Cerebellar cortex (tissue), 1 donor: ENCODE data around the gene MEIS1.

ENCODE experiments used
- DNase-seq: peaks from one replicate; pipeline ENCODE4 v3.0.0-alpha.2; 2015; ENCODE audit warnings: low spot score

Gene MEIS1

GRCh38 chr2:66566726-66567399 is 131.9 kb downstream of the MEIS1 start:
- DNase-seq: no peak

GRCh38 chr2:66567729-66568128 is 132.8 kb downstream of the MEIS1 start:
- DNase-seq: no peak

DNA sequence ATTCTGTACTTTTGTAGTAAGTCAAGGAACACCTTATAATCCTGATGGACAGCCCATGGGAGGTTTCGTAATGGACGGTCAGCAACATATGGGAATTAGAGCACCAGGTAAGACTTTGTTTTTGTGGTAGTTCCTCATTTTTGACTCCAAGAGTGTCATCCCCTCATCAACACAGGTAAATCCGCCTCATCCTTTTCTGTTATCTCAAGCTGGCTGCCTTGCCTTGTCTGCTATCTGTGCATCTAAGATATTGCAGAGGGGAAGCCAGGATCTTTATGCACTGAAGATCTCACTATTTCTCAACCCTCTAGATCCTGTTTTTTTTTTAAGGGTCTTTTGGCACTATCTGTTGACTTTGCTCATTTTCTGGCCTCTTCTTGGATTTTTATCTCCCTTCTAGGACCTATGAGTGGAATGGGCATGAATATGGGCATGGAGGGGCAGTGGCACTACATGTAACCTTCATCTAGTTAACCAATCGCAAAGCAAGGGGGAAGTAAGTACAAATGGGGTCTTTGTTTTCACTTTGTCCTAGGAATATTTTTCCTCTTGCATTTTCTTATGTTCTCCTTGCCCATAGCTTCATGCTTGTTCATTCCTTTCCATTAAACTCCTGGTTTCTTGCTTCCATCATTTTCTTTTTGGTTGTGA is 133.8 kb downstream of the MEIS1 start:
- no peak for DNase-seq

GRCh38 chr2:66569321-66569851 is 134.5 kb downstream of the MEIS1 start:
- peak; percentile 67 for DNase-seq

DNA sequence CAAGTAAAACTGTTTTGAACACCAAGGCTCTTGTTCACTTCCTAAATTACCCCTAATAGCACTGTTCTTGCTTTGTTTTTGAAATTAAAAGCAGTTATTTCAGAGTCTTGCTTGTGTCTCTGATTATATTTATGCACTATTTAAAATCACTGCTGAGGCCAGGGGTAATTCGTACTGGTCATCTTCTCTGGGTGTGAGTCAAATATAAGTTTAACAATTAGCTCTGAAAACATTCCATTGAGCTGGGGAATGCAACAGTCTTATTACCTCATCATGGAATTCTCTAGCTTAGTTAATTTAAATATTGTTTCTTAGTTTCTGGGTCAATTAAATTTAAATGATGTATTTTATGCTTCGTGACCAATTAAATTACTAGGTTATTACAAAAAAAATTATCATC is 135.0 kb downstream of the MEIS1 start:
- no peak for DNase-seq

- DNase-seq: no peak
These were observed 135.5 kb downstream of the MEIS1 start for GRCh38 chr2:66570471-66570870.

- no peak for DNase-seq
These were observed 137.0 kb downstream of the MEIS1 start for GRCh38 chr2:66571918-66572317.

- no peak for DNase-seq
These were observed 137.5 kb downstream of the MEIS1 start for GRCh38 chr2:66572391-66572790.

DNA sequence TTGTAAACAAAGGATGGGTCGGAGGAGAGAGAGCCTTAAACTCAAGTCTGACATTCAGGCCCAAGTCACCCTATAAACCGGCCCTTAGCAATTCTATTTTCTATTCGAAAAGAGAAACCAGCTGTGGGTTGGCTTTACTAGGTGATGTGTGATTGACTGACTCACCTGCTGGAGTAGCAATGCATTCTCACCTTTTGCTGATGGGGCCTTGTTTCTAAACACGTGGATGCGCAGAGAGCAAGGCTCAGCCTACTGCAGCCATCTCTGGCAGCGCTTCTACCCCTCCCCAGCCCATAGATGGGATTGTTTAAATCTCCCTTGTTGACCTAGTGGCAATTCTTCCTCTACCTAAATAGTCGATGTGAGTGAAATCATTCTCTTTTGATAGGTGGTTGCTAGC is 138.5 kb downstream of the MEIS1 start:
- no peak for DNase-seq

- DNase-seq: no peak
These were observed 138.9 kb downstream of the MEIS1 start for GRCh38 chr2:66573821-66574233.

DNA sequence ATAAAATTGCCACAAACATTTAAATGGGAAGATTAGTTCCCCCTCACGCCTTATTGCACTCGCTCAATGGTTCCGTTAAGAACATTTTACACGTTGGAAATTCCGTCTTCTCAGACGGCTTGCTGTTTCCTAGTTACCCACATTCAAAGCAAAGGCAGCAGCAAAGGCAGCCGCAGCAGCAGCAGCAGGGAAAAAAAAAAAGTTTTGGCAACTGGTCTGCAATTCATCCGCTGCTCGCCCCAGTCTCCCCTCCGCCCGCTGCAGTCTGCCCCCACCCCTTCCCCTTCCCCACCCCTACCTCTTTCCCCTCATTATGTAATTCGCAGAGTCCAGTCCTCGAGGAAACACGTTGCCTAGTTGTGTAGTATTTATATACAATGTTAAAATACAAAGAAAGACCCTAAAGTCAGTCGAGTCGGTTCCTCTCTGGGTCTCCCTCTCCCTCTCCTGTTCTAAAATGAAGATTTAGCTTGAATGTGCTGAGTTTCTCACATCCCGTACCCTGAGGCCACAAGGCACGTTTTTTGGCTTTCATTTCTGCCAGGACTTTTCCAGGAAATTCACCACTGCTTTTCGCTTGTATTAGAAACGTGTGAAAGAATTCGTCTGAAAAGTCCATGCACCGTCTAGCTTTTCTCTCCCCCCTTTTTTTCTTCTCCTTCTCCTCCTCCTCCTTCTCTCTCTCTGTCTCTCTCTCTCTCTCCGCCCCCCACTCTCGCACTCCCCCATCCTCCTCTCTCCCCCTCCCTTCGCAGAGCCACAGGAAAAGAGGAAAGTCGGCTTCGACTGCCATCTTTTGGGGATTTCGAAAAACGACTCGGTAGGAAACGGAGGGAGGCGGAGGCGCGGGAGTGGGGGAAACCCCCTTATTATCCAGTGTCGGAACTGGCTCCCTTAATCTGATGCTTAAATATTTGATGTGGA is 140.0 kb downstream of the MEIS1 start:
- DNase-seq: peak; percentile 87

- no peak for DNase-seq
These were observed 140.8 kb downstream of the MEIS1 start for GRCh38 chr2:66575625-66576310.

DNA sequence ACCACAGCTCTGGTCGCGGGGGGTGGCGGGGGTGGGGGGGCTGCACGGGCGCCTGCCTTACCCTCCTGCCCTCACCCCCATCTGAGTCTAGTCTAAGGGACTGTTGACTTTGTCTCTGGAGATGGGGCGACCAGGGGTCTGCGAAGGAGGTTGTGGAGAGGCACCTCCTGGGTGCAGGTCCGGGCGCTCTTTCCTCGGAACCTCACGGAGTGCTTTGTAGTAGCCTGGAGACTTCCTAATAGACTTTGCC is 141.3 kb downstream of the MEIS1 start:
- no peak for DNase-seq

- DNase-seq: peak; percentile 61
These were observed 141.8 kb downstream of the MEIS1 start for GRCh38 chr2:66576561-66577320.

DNA sequence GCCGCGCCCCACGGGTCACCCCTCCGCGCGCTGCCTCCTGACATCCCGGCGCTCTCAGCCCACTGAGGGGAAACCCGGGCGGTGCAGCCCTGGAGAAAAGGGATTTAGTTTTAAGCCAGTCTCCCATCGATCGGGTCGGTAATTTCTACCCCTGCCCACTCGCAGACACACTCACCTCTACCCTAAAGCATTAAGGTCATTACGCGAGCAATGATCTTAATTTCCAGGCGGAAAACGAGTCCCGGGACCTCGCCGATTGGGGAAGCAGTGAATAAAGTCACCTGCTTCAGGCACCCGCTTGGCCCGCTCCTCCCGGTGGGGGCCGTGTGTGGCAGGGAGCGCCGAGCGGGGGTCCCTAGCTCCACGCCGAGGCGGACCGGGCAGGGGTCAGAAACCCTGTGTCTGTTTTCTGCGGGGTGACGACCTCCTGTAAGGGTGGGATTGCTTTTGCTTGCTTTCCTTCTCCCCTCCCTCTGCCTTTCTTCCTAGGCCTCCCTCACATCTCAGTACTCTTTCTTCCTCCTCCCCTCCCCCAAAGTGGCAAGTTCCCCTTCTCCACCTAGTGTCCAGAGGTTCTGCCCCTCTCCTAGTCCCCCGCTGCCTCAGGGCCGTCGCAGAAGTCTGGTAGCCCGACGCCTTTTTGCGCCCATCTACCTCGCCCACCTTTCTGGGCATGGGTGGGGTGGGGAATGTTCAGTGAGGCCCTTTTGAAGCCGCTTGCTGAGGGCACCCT is 142.6 kb downstream of the MEIS1 start:
- DNase-seq: peak; percentile 65

DNA sequence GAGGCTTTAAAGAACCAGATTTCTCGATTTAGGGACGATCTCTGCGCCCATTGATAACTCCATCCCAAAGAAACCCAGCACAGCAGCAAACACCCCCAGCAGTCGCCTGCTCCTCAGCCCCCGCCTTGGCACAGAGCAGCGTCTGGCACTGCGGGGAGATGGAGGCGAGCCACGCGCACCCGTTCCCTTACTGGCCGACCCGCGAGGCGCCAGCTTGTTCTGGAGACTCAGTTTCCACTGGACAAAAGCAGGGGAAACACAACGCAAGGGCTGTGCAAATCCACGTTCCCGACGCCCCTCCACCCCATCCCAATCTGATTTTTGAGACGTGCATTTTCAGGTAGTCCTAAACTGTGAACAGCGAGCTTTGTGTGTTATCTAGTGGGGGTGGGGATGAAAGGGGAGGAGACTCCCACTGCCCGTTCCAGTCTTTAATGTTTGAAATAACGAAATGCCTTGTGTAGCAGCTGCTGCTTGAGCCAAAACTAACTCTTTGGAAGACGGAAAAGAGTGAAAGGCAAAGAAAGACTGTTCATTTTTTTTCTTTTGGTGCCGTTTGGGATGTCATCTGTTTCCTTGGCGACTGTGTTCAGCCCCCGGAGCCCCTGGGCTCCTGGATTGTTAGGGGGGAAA is 143.2 kb downstream of the MEIS1 start:
- peak; percentile 69 for DNase-seq

GRCh38 chr2:66578687-66579106 is 143.8 kb downstream of the MEIS1 start:
- peak; percentile 31 for DNase-seq

- DNase-seq: peak; percentile 39
These were observed 144.5 kb downstream of the MEIS1 start for GRCh38 chr2:66579186-66580126.
